Mesangial cell (primary cell): Measurements from ENCODE around the gene NXN. TPM values are rescaled to one million over a fixed set of nuclear protein-coding genes. Genes with fewer than 3 reads are reported as not detected.

ENCODE experiments used
- total RNA-seq: library from RNA; depleted of rRNA; stranded (reverse); fragments of >200 nt; gene quantifications from 2 replicates; pipeline ENCODE4 v1.2.3, GENCODE V29; 2015

NXN gene
- 71.5 and 72.2 TPM in 2 replicates for total RNA-seq

DNA sequence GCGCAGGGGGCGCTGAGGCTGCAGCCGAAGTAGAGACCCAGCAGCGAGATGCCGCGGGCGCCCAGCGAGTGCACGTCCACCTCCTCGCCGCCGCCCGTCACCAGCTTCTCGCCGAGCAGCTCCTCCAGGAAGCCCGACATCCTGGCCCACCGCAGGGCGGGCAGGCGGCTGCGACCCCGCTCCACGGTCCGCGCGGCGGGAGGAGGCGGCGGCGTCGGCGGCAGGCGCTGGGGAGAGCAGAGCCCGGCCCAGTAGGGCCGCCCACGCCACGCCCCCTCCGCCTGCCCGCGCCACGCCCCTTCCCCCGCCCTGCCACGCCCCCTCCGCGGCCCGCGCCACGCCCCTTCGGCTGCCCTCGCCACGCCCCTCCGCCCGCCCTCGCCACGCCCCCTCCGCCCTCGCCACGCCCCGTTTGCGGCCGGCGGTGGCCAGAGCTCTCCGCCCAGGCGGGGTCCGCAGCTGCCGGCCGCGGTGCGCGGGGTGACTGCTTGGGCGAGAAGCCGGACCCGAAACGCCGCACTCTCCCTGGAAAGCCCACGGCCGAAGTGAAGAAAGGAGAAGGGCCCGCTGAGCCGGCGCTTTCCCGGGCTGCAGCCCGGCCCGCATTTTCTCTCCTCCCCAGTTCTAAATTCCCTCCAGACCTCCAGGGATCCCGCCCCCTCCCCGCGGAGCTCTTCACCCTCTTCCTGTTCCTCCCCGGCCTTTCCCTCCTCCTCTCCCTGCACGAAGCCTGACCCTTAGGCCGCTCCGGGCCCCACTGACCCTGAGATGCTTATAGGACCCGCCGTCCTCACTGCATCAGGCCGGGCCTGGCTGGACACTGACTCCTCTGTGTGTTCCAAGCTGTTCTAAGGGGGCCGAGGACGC lies at the start of gene NXN:
NXN (minus strand) TSS at position 238 of the 867 bp plus-strand sequence.

GRCh38 chr17:996554-997344 lies 17.2 kb upstream of the NXN start, which contains the start of gene TIMM22:
Gene TIMM22, plus strand, starts transcription at chr17:997129. Its CDS starts 14 bp downstream, at chr17:997143.

DNA sequence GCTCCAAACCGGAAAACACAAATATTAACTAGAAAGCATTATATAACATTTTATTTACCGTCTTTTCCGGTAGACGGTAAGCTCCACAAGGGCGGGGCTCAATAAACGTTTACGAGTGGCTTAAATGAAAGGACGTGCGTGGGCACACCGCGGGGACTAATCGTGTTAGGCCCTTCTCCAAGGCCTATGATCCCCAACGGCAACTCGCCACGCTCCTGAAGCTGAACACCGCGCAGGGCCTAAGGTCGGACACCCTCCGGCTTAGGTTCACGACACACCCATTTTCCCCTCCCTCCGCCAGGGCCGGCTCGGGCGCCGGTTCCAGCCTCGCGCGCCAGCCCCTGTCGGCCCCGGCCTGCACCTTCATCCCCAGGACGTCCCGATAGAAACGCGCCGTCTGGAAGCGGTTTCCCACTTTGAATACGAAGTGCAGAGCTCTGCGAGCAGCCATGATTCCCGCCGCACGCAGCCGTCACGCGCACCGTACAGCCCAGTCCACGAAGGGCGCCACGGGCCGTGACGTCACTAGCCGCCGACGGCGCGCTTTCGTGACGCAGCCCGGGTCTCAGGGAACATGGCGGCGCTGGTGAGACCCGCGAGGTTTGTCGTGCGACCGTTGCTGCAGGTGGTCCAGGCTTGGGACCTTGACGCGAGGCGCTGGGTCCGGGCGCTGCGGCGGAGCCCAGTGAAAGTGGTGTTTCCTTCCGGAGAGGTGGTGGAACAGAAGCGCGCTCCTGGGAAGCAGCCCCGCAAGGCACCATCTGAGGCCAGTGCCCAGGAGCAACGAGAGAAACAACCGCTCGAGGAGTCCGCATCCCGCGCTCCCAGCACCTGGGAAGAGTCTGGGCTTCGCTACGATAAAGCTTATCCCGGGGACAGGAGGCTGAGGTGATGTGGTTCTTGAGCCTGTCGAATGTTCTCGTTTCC lies 197.5 kb downstream of the NXN start, which contains the start of the genes GLOD4 and MRM3:
GLOD4 (minus strand) TSS at position 476 of the 927 bp plus-strand sequence; CDS start at position 451, 25 bp downstream.
MRM3 (plus strand) TSS at position 549 of the 927 bp plus-strand sequence; CDS start at position 575, 26 bp downstream.

DNA sequence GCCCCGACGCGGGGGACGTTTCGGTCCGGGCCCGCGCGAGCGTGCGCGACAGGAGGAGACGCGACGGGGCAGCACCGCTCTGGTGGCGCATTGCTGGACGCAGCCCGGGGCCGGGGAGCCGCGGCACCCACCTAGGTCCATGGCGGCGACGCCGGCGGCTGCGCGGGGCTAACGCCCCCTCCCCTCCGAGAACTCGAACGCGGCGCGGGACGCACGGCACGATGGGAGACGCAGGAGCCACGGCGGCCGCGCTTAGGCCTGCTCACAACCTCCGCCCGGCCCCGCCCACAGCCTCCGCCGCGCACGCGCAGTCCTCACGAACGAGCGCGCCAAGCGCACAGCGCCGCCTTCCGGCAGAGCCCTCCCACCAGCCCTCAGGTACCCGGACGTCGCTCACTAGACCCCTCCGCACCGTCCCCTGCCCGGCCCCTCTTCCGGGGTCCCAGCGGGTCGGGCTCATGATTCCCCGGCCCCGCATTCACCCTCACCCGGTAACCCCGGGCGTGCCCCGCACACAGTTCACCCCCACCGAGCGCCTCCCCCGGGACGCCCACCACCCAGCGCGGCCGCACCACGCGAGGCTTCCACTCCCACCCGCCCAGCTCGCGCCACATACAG lies 227.5 kb downstream of the NXN start, which contains the start of gene GEMIN4:
GEMIN4 (minus strand) TSS at position 263 of the 618 bp plus-strand sequence; CDS start at position 141, 122 bp downstream.

Other genes starting within 250 kb of the NXN start
- 24.0 and 37.0 TPM in 2 replicates for gene TLCD3A, start 247.2 kb downstream of the NXN start, total RNA-seq
- 14.7 and 31.0 TPM in 2 replicates for gene GEMIN4, start 227.5 kb downstream of the NXN start, total RNA-seq
- gene GLOD4, start 197.5 kb downstream of the NXN start, total RNA-seq, result 30.3 and 48.9 TPM in 2 replicates
- 24.4 and 26.2 TPM in 2 replicates for gene MRM3, start 197.4 kb downstream of the NXN start, total RNA-seq
- gene TIMM22, start 17.4 kb upstream of the NXN start, total RNA-seq, result 13.1 and 18.1 TPM in 2 replicates
- gene ABR, start 200.2 kb upstream of the NXN start, total RNA-seq, result 79.2 and 88.6 TPM in 2 replicates